GM12874 (cell line): ENCODE measurements around the gene CENPQ.

Experiments used
- CTCF ChIP-seq: IDR thresholded peaks from 2 replicates; pipeline ENCODE4 v1.5.1; 2011; ENCODE audit warnings: low read depth, mild to moderate bottlenecking, control low read depth, low read length, moderate library complexity; ENCODE audit not compliant: insufficient read depth

Gene CENPQ

DNA sequence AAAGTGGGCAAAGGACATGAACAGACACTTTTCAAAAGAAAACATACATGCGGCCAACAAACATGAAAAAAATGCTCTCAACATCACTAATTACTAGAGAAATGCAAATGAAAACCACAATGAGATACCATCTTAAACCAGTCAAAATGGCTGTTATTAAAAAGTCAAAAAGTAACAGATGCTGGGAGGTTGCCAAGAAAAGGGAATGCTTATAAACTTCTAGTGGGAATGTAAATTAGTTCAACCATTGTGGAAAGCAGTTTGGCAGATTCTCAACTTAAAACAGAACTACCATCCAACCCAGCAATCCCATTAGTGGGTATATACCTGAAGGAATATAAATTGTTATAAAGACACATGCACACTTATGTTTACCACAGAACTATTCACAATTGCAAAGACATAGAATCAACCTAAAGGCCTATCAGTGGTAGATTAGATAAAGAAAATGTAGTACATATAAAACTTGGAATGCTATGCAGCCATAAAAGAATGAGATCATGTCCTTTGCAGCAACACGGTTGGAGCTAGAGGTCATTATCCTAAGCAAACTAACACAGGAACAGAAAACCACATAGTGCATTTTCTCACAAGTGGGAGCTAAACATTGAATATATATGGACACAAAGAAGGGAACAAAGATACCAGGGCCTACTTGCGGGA lies 16.3 kb downstream of the CENPQ start:
- no peak for TF ChIP-seq CTCF

DNA sequence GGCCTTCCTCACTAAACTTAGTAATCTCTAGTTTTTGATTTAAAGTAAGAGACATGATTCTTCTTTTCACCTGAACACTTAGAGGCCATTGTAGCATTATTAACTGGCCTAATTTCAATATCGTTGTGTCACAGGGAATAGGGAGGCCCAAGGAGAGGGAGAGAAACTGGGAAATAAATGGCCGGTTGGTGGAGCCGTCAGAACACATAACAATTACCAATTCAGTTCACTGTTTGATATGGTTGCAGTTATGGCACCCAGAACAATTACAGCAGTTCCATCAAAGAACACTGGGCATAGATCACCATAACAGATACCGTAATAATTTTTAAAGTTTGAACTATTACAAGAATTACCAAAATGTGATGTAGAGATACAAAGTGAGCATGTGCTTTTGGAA lies 27.5 kb downstream of the CENPQ start:
- no peak for TF ChIP-seq CTCF

DNA sequence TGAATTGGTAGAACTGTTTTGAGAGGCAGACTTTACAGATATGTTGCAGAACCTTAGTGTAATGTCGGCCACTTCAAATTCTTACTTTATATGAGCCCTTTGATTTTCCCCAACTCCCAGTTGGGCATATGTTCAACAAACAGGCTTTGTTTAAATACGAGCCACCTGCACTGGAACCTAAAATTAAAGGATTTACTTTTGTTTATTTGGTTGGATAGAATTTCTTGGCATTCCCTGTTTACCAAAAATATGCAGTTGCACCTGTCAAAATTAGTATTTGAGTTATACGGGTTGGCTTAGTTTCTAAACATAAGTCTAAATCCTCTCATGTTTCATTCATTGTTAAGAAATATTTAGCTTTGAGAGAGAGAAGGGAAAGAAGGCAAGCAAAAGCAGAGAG lies 34.1 kb downstream of the CENPQ start:
- TF ChIP-seq CTCF = no peak

GRCh38 chr6:49499126-49499525 lies 36.0 kb downstream of the CENPQ start:
- no peak for TF ChIP-seq CTCF

GRCh38 chr6:49499623-49500022 lies 36.5 kb downstream of the CENPQ start, which contains the start of gene GLYATL3:
Gene GLYATL3 (plus strand): TSS chr6:49499923. CDS start chr6:49511991, 12,068 bp downstream.
- TF ChIP-seq CTCF = no peak

GRCh38 chr6:49504666-49505065 lies 41.5 kb downstream of the CENPQ start:
- no peak for TF ChIP-seq CTCF

- TF ChIP-seq CTCF = no peak
Observed at GRCh38 chr6:49506569-49507111, 43.5 kb downstream of the CENPQ start.
